SW480 (cell line): ENCODE measurements around the gene FGFR2.

Source experiments
- DNase-seq: peaks from one replicate; pipeline ENCODE4 v3.0.0-alpha.2; 2016; ENCODE audit warnings: low spot score

FGFR2 gene

DNA sequence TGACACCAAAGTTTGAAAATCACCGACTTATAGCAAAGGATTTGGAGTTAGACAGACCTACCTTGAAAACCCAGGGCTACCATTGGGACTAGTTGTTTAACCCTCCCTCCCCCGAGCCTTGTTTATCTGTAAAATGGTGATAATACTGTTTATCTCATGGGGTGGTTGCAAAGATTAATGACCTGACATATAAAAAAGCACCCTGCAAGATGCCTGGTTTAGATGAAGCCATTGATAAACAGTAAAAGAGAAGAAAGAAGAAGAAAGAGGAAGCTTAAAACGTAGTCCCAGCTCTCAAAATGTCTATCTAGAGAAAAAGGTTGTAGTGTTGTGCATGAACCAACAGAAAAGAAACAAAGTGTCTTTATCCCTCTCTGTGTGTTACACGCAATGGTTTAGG lies 145.7 kb downstream of the FGFR2 start:
- no peak for DNase-seq

- no peak for DNase-seq
Measured at GRCh38 chr10:121450247-121450646, 148.0 kb downstream of the FGFR2 start.

DNA sequence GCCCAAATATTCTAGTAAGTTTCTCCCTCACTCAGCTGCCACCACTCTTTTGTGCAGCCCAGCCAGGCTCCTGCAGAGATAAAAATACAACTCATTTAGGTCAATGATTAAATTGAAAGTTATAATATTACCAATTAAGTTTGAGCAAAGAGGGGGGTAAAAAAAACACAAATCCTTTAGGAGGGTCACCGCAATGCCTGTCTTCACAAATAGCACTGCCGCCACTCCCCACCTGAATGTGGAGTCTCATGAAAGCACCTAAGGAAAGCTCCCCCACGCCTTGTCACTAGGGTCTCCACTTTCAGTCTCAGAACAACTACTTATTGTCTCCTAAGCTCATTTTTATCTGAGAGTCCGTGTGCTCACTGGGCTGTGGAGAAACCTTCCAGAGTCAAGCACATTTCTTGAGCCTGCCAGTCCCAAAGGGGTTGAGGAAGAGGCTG lies 148.7 kb downstream of the FGFR2 start:
- DNase-seq: no peak

GRCh38 chr10:121448766-121449421 lies 149.3 kb downstream of the FGFR2 start:
- no peak for DNase-seq

DNA sequence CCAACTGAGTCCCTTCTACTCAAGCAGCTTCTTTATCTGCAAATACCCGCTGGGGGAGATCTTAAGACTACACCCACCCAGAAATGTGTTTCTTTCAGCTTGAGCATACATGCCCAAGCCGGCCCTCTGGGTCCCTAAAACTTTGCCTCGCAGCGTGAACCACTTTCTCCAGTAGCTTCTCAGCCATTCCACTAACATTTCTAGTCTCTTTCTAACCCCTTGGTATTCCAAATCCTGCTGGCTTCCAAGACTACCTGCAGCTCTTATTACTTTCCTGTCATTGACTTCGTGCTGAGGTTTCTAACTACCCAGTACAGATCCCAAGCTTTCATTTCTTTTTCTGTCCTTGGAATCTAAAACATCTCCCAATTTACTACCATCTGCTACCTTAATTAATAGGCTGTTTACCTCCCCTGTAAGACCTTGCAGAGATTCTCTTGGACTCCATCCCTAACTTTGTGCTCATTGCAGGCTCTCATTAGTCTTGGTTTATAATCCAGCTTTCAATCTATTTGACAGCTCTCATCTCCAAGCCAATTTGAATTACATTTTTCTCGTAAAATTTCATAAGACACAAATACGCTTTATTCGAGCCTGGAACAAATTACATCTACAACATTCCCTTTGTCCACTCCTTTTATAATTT lies 153.6 kb downstream of the FGFR2 start:
- DNase-seq: no peak

GRCh38 chr10:121442086-121442935 lies 155.9 kb downstream of the FGFR2 start:
- no peak for DNase-seq

GRCh38 chr10:121440461-121440860 lies 157.8 kb downstream of the FGFR2 start:
- DNase-seq: no peak

DNA sequence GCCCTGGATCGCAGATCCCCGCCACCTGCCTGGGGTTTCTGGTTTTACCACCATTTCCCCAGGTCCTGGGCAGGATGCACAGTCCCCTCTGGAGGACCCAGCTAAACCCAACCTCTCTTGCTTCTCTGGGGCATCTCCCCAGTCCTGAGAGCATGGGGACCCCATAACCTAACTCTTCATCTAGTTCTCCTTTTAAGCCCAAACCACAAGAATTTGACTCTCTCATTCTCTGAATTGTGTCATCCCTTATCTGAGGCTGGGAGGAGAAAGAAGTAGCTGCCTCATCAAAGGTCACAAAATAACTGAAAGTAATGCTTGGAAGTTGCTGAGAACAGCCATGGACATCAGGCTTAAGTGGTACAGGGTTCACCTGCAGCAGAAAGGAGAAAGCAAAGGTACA lies 159.9 kb downstream of the FGFR2 start:
- no peak for DNase-seq

DNA sequence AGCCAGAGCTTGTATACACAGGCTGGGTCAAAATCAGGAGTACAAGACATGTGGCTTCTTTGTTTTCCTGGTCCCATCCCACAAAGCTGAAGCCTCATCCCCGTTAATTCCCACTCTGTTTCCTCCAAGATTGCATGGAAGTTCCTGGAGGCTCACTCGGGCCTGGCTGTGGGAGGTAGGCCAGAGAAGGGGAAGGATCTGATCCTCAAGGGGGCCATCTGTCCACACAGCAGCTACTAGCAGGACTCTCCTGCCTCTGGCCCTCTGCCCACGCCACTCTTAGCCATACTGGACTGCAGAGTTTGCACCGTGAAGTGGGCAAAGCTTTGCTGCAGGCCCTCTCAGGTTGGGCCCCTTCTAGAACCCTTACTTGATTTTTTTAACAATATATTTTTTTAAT lies 160.6 kb downstream of the FGFR2 start:
- no peak for DNase-seq

GRCh38 chr10:121436630-121437341 lies 161.5 kb downstream of the FGFR2 start:
- DNase-seq: no peak

DNA sequence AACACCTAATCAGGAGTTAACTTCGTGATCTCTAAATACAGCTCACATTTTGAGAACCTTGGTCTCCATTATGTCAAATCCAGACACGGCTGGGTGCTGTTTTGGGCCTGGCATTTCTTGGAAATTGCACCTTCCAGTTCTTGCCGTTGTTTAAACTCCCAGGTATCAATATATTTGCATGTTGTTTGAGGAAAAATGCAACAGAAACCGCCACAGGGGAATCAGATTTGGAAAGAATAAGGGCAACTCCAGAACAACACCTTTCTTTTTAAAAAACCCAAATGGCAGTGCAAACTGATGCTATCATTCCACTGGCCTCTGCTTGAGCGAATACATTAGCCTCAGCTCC lies 162.0 kb downstream of the FGFR2 start:
- DNase-seq: no peak

GRCh38 chr10:121435099-121435875 lies 163.0 kb downstream of the FGFR2 start:
- no peak for DNase-seq

DNA sequence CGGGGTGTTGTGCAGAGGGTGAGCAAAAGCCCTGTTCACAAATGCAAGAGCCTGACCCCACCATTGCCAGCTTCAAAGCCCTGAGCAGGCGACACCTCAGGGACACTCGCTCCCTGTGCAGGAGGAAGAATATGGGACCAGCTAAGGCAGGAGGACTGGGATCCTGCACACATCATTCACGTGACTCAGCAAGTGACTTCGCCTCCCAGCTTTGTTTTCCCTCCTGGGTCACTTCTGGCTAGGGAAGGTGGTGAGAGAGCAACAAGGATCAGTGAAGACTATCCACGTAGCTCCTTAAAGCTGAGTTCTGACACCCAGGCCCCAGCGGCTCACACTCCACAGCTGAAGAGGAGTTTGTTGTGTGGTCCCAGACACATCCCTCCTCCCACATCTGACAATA lies 164.3 kb downstream of the FGFR2 start:
- no peak for DNase-seq

- no peak for DNase-seq
Measured at GRCh38 chr10:121428867-121429266, 169.4 kb downstream of the FGFR2 start.
